ENCODE data around the gene HELZ.
"Not testable (repeated sequence)": the region's sequence is repeated elsewhere in the genome, so short reads cannot be mapped to it uniquely, and the experiment has no call there.

The HELZ gene

DNA sequence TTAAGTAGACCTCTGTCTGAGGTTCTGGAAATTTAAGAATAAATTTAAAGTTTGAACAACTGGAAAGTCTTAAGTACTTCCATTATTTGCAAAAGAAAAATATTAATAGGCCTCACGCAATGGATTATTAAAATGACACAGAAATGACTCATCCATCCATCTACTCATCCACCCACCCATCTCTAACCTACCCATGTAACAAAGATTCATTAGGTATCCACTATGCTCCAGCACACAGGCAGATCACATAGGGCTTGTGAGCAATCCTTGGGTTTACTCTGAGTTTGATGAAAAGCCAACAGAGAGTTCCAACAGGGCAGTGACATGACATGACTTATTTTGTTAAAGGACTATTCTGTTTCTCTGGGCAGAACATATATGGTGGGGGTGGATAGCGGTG is 93.3 kb downstream of the HELZ start:
- Mint-ChIP-seq H3K4me3 (no peak overlapping the region), H3K4me1 (no peaks in the 10 kb centered on the region), H3K36me3 (ENCODE audit: low read depth) (peaks cover 63% of the 10 kb centered on the region), H3K27me3 (ENCODE audit: low read depth) (no peaks in the 10 kb centered on the region), H3K27ac (no peak overlapping the region), H3K9me3 (no peaks in the 10 kb centered on the region)
- TF ChIP-seq, protein P1, sequence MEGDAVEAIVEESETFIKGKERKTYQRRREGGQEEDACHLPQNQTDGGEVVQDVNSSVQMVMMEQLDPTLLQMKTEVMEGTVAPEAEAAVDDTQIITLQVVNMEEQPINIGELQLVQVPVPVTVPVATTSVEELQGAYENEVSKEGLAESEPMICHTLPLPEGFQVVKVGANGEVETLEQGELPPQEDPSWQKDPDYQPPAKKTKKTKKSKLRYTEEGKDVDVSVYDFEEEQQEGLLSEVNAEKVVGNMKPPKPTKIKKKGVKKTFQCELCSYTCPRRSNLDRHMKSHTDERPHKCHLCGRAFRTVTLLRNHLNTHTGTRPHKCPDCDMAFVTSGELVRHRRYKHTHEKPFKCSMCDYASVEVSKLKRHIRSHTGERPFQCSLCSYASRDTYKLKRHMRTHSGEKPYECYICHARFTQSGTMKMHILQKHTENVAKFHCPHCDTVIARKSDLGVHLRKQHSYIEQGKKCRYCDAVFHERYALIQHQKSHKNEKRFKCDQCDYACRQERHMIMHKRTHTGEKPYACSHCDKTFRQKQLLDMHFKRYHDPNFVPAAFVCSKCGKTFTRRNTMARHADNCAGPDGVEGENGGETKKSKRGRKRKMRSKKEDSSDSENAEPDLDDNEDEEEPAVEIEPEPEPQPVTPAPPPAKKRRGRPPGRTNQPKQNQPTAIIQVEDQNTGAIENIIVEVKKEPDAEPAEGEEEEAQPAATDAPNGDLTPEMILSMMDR (IDR thresholded peaks at IDR 0.05; ENCODE audit: unreplicated experiment in 3 of 3), result no peak

DNA sequence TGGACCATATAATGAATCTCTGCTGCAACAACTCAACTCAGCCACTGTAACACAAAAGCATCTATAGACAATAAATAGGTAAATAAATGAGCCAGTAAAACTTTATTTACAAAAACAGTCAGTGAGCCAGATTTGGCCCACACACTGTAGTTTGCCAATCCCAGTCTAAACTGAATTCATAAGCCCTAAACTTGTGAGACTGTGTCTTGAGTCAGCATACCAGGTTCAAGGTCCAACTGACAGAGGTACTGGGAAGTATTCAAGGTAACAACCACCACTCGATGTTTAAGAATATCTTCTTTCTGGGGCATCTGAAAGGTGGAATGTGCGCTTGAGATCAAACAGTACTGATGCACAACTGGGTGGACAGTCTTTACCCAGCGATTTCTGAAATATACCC is 94.2 kb downstream of the HELZ start:
- Mint-ChIP-seq H3K27ac (no peak overlapping the region), H3K9me3 (no peaks in the 10 kb centered on the region), H3K4me1 (no peaks in the 10 kb centered on the region), H3K27me3 (ENCODE audit: low read depth) (no peaks in the 10 kb centered on the region), H3K4me3 (no peak overlapping the region), H3K36me3 (ENCODE audit: low read depth) (peaks cover 59% of the 10 kb centered on the region)
- TF ChIP-seq, protein P1 (IDR thresholded peaks at IDR 0.05; ENCODE audit: unreplicated experiment in 3 of 3), result no peak

DNA sequence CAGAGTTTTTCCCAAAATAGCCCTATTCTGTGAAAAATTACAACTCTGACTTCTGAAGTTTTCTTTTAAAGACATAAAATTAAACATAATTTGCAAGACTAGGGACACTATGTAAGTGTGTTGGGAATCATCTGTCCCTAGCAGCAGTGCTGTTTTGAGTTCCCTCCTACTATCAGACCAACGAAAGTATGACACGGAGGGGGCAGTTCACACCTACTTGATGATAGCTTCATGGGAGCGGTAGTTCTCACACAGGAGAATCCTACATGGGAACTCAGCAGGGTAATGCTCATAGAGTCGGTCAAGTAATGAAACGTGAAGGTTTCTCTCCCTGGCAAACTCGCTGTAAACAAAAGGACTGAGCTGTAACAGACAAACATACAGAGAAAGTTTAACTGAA is 96.6 kb downstream of the HELZ start:
- H3K27ac Mint-ChIP-seq, result no peak overlapping the region
- H3K27me3 Mint-ChIP-seq (ENCODE audit: low read depth), result no peaks in the 10 kb centered on the region
- TF ChIP-seq, protein P1 (IDR thresholded peaks at IDR 0.05; ENCODE audit: unreplicated experiment in 3 of 3), result no peak

DNA sequence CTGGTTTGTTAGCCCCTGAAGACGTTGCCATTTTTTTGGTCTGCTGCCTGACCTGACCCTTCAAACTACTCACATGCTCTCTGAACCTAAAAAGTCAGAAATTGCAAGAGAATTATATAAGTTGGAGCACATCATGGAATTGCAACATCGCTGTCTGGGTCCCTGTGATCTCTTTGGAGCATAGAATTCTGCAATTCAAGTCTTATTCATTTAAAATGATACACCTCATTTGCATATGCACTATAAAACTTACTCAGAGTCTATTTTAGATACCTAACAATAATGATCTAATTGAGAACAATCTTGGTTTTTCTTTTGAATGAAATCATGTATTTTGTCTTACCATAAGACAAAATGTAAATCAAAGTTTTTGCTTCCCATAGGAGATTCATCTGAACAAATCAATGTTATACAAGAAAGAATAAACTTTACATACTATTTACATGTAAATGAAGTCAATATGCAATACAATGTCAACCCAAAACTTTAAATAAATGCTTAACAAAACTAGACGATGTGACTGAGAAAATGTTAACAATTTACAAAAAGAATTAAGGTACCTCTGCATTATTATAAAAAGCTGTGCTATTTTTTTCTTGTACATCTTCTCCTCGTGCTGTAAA is 99.7 kb downstream of the HELZ start:
- H3K4me1 Mint-ChIP-seq, result no peaks in the 10 kb centered on the region

More for the DNA sequence above, 96.6 kb downstream of the HELZ start:
- Mint-ChIP-seq H3K9me3 (peaks cover 3% of the 10 kb centered on the region), H3K36me3 (ENCODE audit: low read depth) (peaks cover 75% of the 10 kb centered on the region), H3K4me1 (no peaks in the 10 kb centered on the region), H3K4me3 (no peak overlapping the region)

DNA sequence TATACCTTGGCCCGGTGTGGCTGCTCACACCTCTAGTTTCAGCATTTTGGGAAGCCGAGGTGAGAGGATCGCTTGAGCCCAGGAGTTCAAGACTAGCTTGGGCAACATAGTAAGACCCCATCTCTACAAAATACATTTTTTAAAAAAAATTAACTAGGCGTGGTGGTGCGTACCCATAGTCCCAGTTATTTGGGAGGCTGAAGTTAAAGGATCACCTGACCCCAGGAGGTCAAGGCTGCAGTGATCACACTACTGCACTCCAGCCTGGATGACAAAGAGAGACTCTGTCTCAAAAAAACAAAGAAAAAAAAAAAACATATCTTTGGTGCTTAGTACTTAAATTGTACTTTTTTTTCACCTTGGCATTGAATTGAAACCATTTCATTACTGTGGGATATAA is 101.7 kb downstream of the HELZ start:
- Mint-ChIP-seq H3K36me3 (ENCODE audit: low read depth) (peaks cover 85% of the 10 kb centered on the region), H3K27me3 (ENCODE audit: low read depth) (no peaks in the 10 kb centered on the region), H3K27ac (no peak overlapping the region), H3K4me1 (no peaks in the 10 kb centered on the region), H3K4me3 (no peak overlapping the region), H3K9me3 (peaks cover 5% of the 10 kb centered on the region)
- TF ChIP-seq, protein P1 (IDR thresholded peaks at IDR 0.05; ENCODE audit: unreplicated experiment in 3 of 3), result no peak

More for the DNA sequence above, 99.7 kb downstream of the HELZ start:
- peaks cover 79% of the 10 kb centered on the region for H3K36me3 Mint-ChIP-seq (ENCODE audit: low read depth)
- peaks cover 5% of the 10 kb centered on the region for H3K9me3 Mint-ChIP-seq
- H3K4me3 Mint-ChIP-seq, result no peak overlapping the region
- H3K27ac Mint-ChIP-seq, result no peak overlapping the region
- TF ChIP-seq, protein P1 (IDR thresholded peaks at IDR 0.05; ENCODE audit: unreplicated experiment in 3 of 3), result no peak
- H3K27me3 Mint-ChIP-seq (ENCODE audit: low read depth), result no peaks in the 10 kb centered on the region

DNA sequence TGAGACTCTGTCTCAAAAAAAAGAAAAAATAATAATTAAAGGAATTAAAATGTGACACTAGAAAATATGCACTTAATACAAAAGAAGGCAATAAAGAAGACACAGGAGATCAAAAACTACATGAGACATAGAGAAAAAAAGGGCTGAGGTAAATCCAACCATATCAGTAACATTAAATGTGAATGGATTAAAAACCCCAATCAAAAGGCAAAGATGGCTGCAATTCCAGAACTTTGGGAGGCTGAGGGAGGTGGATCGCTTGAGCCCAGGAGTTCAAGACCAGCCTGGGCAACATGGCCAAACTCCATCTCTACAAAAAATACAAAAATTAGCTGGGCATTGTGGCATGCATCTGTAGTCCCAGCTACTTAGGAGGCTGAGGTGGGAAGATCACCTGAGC is 103.0 kb downstream of the HELZ start:
- not testable (repeated sequence) for H3K9me3 Mint-ChIP-seq; H3K27ac Mint-ChIP-seq; H3K4me1 Mint-ChIP-seq; H3K27me3 Mint-ChIP-seq (ENCODE audit: low read depth); H3K4me3 Mint-ChIP-seq
- H3K36me3 Mint-ChIP-seq (ENCODE audit: low read depth), result peaks cover 83% of the 10 kb centered on the region

Measured in nephron (organoid).